Measurements from ENCODE around the gene NXPH2.

NXPH2 gene

DNA sequence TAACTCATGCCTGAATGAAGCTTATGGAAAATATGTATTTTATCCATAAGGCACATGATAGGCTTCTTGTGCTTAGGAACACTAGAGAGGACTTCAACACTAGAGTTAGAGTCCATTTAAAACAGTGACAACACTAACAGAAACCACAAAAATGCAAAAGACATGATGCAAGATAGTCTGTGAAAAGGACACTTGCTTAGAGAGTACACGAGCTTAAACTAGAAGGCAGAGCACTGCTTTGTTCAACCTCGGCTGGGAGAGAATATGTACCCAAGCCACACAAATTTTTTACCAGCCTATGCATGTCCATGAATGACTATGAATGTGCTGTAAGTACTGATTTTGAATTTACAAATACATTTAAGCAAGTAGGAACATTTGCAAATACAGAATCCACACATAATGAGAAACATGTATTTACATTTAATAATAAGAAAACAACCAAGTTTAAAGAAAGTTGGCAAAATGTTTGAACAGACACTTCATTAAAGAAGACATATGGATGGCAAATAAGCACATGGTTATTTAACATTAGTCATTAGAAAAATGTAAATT, 148.0 kb downstream of the NXPH2 start:
- no peak for TF ChIP-seq CTCF (conservative IDR thresholded peaks at IDR 0.05; ENCODE audit: low read depth, low read length)
- H3K4me3 ChIP-seq (ENCODE audit: low read length) = no peak overlapping the region
- DNase-seq (ENCODE audit: low read depth) = no peak

- no peak for TF ChIP-seq CTCF (conservative IDR thresholded peaks at IDR 0.05; ENCODE audit: low read depth, low read length)
- no peak for DNase-seq (ENCODE audit: low read depth)
- no peak overlapping the region for H3K4me3 ChIP-seq (ENCODE audit: low read length)
These were observed 150.0 kb downstream of the NXPH2 start for GRCh38 chr2:138630164-138630563.

DNA sequence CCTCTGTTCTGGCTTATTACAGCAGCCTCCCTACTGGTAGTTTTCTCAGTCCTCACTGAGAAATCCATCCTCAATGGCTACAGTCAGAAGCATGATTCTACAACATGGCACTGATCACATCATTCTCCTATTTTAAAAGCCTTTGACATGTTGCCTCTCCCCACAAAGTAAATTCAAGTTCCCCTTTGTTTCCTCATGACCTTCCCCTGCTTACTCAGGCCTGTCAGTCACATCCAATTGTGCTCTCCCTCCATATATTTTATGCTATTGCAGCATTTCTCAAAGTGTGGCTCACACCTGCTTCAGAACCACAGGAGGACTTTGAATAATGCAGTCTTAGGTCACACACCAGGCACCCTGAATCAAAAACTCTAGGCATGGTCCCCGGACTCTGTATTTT, 154.0 kb downstream of the NXPH2 start:
- no peak for TF ChIP-seq CTCF (conservative IDR thresholded peaks at IDR 0.05; ENCODE audit: low read depth, low read length)
- DNase-seq (ENCODE audit: low read depth) = no peak

DNA sequence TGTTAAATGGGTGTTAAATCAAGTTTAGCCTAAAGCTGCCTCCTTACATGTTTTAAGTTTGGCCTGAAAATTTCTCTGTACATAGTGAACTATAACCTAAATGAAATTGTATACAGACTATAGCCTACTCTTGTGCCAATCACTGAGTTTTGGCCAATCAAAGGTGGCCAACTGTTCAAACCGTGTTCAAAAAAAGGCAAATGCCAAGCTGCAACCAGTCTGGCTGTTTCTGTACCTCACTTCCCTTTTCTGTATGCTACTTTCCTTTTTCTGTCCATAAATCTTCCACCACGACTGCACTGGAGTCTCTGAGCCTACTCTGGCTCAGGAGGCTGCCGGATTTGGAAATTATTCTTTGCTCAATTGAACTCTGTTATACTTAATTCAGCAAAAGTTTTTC, 157.6 kb downstream of the NXPH2 start:
- no peak overlapping the region for H3K4me3 ChIP-seq (ENCODE audit: low read length)
- no peak for TF ChIP-seq CTCF (conservative IDR thresholded peaks at IDR 0.05; ENCODE audit: low read depth, low read length)
- no peak for DNase-seq (ENCODE audit: low read depth)

More for the DNA sequence above, 154.0 kb downstream of the NXPH2 start:
- no peak overlapping the region for H3K4me3 ChIP-seq (ENCODE audit: low read length)

DNA sequence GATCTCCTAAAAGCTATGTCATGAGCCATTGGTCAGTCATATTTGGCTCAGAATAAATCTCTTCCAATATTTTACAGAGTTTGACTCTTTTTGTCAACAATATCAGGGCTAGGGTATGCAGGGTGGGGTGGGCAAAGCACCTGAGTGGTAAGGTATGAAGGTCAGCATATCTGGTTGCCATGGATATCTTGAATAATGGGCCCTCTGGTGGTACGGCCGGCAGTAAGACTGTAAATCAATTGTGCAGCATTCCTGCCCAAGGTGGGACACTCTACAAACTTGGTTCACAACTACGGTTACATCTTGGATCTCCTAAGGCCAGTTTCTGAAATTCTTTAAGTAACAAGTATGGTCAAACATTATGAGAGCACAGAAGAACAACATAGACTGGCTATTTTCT, 159.1 kb downstream of the NXPH2 start:
- no peak for TF ChIP-seq CTCF (conservative IDR thresholded peaks at IDR 0.05; ENCODE audit: low read depth, low read length)
- DNase-seq (ENCODE audit: low read depth) = no peak
- no peak overlapping the region for H3K4me3 ChIP-seq (ENCODE audit: low read length)

- H3K4me3 ChIP-seq (ENCODE audit: low read length) = no peak overlapping the region
- DNase-seq (ENCODE audit: low read depth) = no peak
- no peak for TF ChIP-seq CTCF (conservative IDR thresholded peaks at IDR 0.05; ENCODE audit: low read depth, low read length)
These were observed 159.8 kb downstream of the NXPH2 start for GRCh38 chr2:138620431-138620830.

Measured in retinal pigment epithelial cell (primary cell).